ENCODE data around the gene DNMT1. TPM values are rescaled to one million over a fixed set of nuclear protein-coding genes. Genes with fewer than 3 reads are reported as not detected.
A peak's percentile ranks its signal among the peaks of the same experiment; 100 is the strongest.

Gene DNMT1
- total RNA-seq, 2 experiments from 2014 or later: 337 to 352 TPM

- H3K4me1 Mint-ChIP-seq: no peaks in the 10 kb centered on the region
- no peaks in the 10 kb centered on the region for H3K27me3 Mint-ChIP-seq
- no peak overlapping the region for H3K27ac Mint-ChIP-seq
- H3K9me3 Mint-ChIP-seq: no peaks in the 10 kb centered on the region
- H3K36me3 Mint-ChIP-seq: peaks cover 17% of the 10 kb centered on the region
- H3K4me3 Mint-ChIP-seq: no peak overlapping the region
- no peak for DNase-seq
Observed at GRCh38 chr19:10132905-10133304, 61.8 kb downstream of the DNMT1 start.

DNA sequence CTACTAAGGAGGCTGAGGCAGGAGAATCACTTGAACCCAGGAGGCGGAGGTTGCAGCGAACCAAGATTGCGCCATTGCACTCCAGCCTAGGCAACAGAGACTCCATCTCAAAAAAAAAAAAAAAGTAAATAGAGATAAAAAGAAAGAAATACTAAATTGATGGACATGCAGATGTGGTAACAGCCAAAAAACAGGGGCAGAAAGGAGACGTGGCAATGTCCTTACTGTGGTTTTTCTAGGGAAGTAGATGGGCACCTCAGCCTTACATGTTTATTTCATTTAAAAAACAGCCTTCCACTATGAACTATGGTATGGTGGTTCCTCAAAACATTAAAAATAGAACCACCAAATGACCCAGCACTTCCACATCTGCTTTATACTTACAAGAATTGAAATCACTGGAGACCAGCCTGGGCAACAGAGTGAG is 68.5 kb downstream of the DNMT1 start:
- no peak overlapping the region for H3K27ac Mint-ChIP-seq

DNA sequence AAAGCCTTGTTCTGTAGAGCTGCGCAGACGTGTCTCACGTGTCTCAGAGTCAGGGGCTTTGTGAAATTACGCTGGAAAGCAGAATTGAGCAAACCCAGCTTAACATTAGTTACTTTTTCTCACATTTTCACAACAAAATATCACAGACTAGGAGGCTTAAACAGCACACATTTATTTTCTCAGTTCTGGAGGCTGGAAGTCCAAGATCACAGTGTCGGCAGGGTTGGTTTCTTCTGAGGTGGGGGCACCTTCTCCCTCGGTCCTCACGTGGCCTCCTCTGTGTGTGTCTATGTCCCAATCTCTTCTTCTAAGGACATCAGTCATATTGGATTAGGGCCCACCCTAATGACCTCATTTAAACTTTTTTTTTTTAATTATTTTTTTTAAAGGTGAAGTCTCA is 70.3 kb downstream of the DNMT1 start:
- no peak for DNase-seq
- no peaks in the 10 kb centered on the region for H3K27me3 Mint-ChIP-seq
- no peaks in the 10 kb centered on the region for H3K9me3 Mint-ChIP-seq
- peaks cover 5% of the 10 kb centered on the region for H3K4me1 Mint-ChIP-seq
- H3K4me3 Mint-ChIP-seq: no peak overlapping the region
- no peak overlapping the region for H3K27ac Mint-ChIP-seq
- H3K36me3 Mint-ChIP-seq: peaks cover 18% of the 10 kb centered on the region

More for the DNA sequence above, 68.5 kb downstream of the DNMT1 start:
- Mint-ChIP-seq H3K4me3 (no peak overlapping the region), H3K27me3 (no peaks in the 10 kb centered on the region), H3K9me3 (no peaks in the 10 kb centered on the region), H3K4me1 (peaks cover 3% of the 10 kb centered on the region), H3K36me3 (peaks cover 19% of the 10 kb centered on the region)
- DNase-seq: no peak

DNA sequence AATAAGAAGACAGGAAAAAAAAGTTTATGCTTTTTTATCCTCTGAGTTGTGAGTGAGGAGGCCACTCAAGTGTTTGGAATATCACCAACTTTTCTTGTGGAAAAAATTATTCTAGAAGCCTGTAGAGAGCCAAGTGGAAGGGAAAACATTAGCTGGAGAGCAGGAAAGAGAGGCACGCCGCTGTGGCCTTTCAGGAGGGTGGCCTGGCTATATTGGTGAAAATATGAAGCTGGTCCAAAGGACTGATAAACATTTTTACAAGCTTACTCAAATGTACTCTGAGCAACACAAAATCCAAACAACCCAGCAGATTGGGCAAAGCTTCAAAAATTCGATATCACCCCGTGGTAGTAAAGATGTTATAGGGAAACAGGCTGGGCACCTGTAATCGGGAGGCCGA is 72.7 kb downstream of the DNMT1 start:
- Mint-ChIP-seq H3K27me3 (no peaks in the 10 kb centered on the region), H3K4me3 (no peak overlapping the region), H3K36me3 (peaks cover 24% of the 10 kb centered on the region), H3K9me3 (no peaks in the 10 kb centered on the region), H3K4me1 (peaks cover 10% of the 10 kb centered on the region), H3K27ac (no peak overlapping the region)
- no peak for DNase-seq

- Mint-ChIP-seq H3K27me3 (no peaks in the 10 kb centered on the region), H3K4me3 (no peak overlapping the region), H3K9me3 (no peaks in the 10 kb centered on the region), H3K36me3 (peaks cover 25% of the 10 kb centered on the region), H3K4me1 (peaks cover 14% of the 10 kb centered on the region), H3K27ac (no peak overlapping the region)
- DNase-seq: no peak
Observed at GRCh38 chr19:10120538-10121189, 74.1 kb downstream of the DNMT1 start.

DNA sequence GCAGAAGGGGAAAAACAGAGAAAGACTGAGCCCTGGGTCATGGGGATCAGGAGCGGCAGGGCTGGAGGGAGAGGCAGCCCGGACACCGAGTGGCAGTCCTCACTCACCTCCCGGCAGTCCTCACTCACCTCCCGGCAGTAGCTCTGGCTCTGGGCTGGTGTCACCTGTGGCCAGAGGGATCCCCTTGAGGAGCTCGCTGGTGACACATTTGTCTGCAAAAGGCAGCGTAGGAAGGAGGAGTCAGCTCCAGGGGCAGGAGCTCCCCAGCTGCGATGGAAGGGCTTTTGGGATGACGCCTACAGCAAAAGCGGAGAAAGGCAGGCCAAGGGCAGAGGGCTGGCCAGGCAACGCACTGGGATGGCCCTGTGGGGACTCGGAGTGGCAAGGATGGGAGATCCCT is 75.8 kb downstream of the DNMT1 start:
- Mint-ChIP-seq H3K4me1 (peaks cover 24% of the 10 kb centered on the region), H3K36me3 (peaks cover 31% of the 10 kb centered on the region)
- DNase-seq: no peak

GRCh38 chr19:10116866-10117616 is 77.7 kb downstream of the DNMT1 start:
- Mint-ChIP-seq H3K4me1 (peaks cover 33% of the 10 kb centered on the region), H3K27ac (peak overlapping the region; percentile 8), H3K27me3 (no peaks in the 10 kb centered on the region), H3K36me3 (peaks cover 38% of the 10 kb centered on the region), H3K9me3 (no peaks in the 10 kb centered on the region), H3K4me3 (no peak overlapping the region)
- DNase-seq: no peak

More for the DNA sequence above, 75.8 kb downstream of the DNMT1 start:
- no peaks in the 10 kb centered on the region for H3K9me3 Mint-ChIP-seq
- peak overlapping the region; percentile 97 for H3K4me3 Mint-ChIP-seq
- no peaks in the 10 kb centered on the region for H3K27me3 Mint-ChIP-seq
- peak overlapping the region; percentile 90 for H3K27ac Mint-ChIP-seq

DNA sequence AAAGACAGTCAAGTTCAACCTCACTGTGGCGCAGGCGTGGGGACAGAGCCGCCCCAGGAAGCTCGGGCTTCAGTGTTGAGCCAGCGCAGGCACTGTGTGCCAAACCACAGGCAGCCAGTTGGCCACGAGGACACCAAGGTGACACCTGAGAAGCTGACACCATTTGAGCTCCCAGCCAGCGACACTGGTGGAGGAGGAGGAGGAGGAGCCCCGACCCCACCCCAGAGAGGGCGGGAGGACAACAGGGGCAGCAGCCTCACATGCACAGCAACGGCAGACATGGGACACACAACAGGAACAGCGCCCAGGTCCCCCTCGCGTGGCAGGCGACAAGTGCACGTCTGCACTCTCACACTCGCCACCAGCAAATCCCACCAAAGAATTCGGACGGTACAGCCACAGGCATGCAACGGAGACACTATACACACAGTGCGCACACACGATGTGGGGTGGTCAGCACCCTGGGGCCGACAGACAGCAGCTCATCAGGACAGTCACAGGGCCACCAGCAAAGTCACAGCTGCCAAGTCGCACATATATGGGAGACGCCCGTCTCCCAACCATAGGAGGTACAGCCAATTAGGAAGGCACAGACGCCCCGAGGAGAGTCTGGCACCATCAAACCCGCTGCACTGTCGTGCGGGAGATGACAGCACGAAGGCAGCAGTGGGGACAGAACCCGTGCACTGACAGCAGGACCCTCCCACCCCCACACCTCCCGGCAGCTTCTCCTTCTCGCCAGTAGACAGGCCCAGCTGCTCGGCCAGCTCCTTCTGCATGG is 78.5 kb downstream of the DNMT1 start:
- no peaks in the 10 kb centered on the region for H3K27me3 Mint-ChIP-seq
- no peaks in the 10 kb centered on the region for H3K9me3 Mint-ChIP-seq
- H3K4me1 Mint-ChIP-seq: peaks cover 39% of the 10 kb centered on the region
- H3K36me3 Mint-ChIP-seq: peaks cover 46% of the 10 kb centered on the region
- no peak overlapping the region for H3K4me3 Mint-ChIP-seq
- H3K27ac Mint-ChIP-seq: peak overlapping the region; percentile 67
- DNase-seq: no peak

- H3K27me3 Mint-ChIP-seq: no peaks in the 10 kb centered on the region
- peak overlapping the region; percentile 32 for H3K4me3 Mint-ChIP-seq
- peaks cover 44% of the 10 kb centered on the region for H3K4me1 Mint-ChIP-seq
- no peaks in the 10 kb centered on the region for H3K9me3 Mint-ChIP-seq
- no peak for DNase-seq
- H3K27ac Mint-ChIP-seq: peak overlapping the region; percentile 67
- peaks cover 52% of the 10 kb centered on the region for H3K36me3 Mint-ChIP-seq
Observed at GRCh38 chr19:10115392-10116084, 79.2 kb downstream of the DNMT1 start.

DNA sequence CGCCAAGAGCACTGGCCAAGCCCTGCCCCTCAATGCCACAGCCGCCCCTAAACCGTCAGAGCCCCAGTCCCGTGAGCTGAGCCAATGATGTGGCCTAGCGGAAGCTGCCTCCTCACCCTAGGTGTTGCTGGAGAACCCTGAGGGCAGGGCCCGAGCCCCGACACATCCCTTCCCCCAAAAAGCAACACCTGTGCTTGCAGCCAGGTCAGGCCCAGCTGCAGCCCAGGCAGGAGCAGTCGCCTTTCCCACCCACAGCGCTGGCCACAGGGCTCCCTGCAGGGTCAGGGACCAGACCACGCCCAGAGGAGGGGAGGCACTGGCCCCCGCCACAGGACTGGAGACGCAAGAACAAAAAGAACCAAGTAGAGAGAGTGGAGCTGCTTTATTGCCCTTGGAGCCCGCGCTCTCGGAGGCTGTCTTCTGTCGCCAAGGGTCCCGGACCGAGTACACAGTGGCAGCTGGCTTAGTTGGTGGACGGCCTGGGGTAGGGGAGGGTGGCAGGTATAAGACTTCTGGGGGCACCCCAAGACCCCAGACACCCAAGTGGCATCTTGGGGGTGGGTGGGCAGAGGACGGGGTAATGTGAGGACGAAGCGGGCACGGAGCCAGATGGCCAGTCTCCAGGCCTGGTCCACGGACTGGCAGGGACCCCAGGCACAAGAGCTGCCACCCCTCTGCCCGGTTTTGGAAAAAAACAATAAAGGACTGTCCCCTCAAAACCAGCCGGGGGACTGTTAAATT is 79.9 kb downstream of the DNMT1 start:
- Mint-ChIP-seq H3K36me3 (peaks cover 57% of the 10 kb centered on the region), H3K4me1 (peaks cover 47% of the 10 kb centered on the region), H3K4me3 (peak overlapping the region; percentile 48), H3K27me3 (no peaks in the 10 kb centered on the region), H3K9me3 (no peaks in the 10 kb centered on the region), H3K27ac (peak overlapping the region; percentile 74)
- DNase-seq: peak; percentile 32

DNA sequence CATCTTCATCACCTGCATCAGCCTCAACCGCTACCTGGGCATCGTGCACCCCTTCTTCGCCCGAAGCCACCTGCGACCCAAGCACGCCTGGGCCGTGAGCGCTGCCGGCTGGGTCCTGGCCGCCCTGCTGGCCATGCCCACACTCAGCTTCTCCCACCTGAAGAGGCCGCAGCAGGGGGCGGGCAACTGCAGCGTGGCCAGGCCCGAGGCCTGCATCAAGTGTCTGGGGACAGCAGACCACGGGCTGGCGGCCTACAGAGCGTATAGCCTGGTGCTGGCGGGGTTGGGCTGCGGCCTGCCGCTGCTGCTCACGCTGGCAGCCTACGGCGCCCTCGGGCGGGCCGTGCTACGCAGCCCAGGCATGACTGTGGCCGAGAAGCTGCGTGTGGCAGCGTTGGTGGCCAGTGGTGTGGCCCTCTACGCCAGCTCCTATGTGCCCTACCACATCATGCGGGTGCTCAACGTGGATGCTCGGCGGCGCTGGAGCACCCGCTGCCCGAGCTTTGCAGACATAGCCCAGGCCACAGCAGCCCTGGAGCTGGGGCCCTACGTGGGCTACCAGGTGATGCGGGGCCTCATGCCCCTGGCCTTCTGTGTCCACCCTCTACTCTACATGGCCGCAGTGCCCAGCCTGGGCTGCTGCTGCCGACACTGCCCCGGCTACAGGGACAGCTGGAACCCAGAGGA is 80.6 kb downstream of the DNMT1 start:
- no peak for DNase-seq
- H3K4me1 Mint-ChIP-seq: peaks cover 51% of the 10 kb centered on the region
- peak overlapping the region; percentile 93 for H3K27ac Mint-ChIP-seq

DNA sequence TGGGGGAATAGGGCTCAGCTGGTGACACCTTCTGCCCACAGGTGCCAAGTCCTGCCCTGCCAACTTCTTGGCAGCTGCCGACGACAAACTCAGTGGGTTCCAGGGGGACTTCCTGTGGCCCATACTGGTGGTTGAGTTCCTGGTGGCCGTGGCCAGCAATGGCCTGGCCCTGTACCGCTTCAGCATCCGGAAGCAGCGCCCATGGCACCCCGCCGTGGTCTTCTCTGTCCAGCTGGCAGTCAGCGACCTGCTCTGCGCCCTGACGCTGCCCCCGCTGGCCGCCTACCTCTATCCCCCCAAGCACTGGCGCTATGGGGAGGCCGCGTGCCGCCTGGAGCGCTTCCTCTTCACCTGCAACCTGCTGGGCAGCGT is 81.2 kb downstream of the DNMT1 start:
- peaks cover 49% of the 10 kb centered on the region for H3K4me1 Mint-ChIP-seq
- no peak overlapping the region for H3K4me3 Mint-ChIP-seq
- H3K9me3 Mint-ChIP-seq: no peaks in the 10 kb centered on the region
- H3K27me3 Mint-ChIP-seq: no peaks in the 10 kb centered on the region
- peaks cover 59% of the 10 kb centered on the region for H3K36me3 Mint-ChIP-seq
- no peak for DNase-seq
- H3K27ac Mint-ChIP-seq: peak overlapping the region; percentile 93

More for the DNA sequence above, 80.6 kb downstream of the DNMT1 start:
- Mint-ChIP-seq H3K27me3 (no peaks in the 10 kb centered on the region), H3K36me3 (peaks cover 61% of the 10 kb centered on the region), H3K4me3 (no peak overlapping the region), H3K9me3 (no peaks in the 10 kb centered on the region)

DNA sequence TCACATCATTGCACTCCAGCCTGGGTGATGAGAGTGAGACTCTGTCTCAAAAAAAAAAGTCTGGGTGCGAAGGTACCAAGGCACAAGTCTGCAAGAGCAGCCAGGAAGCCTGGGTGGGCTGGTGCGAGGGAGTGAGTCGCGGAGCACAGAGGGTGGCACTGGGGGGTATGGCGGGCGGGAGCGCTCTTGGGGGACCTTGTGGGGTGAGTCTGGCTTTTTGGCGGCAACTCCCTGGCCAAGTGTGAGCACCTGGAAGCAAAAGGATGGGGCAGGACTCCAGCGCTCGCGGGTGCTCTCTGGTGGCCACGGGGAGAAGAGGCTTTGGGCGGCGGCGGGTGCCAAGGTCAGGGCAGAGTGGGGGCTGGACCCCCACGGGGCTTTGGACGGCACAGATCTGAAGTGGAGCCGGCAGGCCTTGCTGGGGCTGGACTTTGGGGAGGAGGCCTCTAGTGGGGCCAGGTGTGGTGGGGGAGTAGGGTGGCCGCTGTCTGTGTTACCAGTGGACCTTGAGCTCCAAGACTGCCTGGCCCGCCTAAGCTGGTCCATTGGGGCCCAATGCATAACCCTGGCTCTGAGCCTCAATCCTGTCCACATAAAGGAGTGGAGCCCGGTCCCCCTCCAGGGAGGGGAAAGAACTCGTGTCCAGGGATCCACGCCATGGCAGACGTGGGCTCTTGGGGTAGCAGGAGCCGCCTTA is 81.7 kb downstream of the DNMT1 start:
- Mint-ChIP-seq H3K27ac (peak overlapping the region; percentile 93), H3K4me3 (peak overlapping the region; percentile 57), H3K27me3 (no peaks in the 10 kb centered on the region), H3K9me3 (no peaks in the 10 kb centered on the region), H3K4me1 (peaks cover 49% of the 10 kb centered on the region), H3K36me3 (peaks cover 63% of the 10 kb centered on the region)
- DNase-seq: peak; percentile 78
